ENCODE data around the gene WDR91.
"Not testable (repeated sequence)": the region's sequence is repeated elsewhere in the genome, so short reads cannot be mapped to it uniquely, and the experiment has no call there.

Gene WDR91

DNA sequence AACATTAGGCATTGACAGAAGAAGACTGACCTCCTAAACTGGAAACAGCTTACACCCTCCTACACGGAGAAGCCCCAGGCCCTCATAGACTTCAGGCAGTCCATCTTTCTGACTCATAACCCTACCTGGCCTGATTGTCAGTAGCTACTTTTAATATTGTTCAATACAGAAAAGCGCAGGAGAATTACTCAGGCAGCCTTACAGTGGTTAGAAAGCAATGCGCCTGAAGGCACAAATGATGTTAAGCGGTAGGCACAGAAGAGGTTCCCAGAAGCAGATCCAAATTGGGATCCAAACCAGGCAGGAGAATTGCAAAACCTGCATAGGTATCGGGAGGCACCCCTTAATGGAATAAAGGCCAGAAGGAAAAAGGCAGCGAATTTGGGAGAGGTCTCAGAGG, 35.4 kb downstream of the WDR91 start:
- Mint-ChIP-seq H3K4me3 (no peak overlapping the region), H3K36me3 (ENCODE audit: insufficient read depth) (peaks cover under 1% of the 10 kb centered on the region), H3K27ac (no peak overlapping the region), H3K9me3 (no peaks in the 10 kb centered on the region), H3K27me3 (no peaks in the 10 kb centered on the region), H3K4me1 (ENCODE audit: low read depth in 2 of 2) (peaks cover 4% of the 10 kb centered on the region in 2 donors)
- DNase-seq, result no peak
- ATAC-seq (replicated peaks), result no peak

DNA sequence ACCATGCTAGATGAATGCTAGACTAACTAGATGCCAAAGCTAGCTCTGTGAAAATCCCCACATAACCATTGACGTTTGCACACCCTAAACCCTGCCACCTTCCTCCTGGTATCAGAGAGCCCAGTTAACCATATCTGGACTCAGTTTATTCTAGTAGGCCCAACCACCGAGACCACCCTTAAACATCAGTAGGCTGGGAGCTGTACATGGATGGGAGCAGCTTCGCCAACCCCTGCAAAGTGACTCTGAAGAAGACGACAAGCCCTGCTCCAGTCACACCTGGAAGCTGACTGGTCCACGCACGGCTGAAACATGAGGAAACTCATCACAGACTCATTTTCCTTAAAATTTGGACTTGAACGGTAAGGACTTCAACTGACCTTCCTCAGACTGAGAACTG, 36.4 kb downstream of the WDR91 start:
- ATAC-seq (replicated peaks), result no peak
- Mint-ChIP-seq H3K36me3 (ENCODE audit: insufficient read depth) (peaks cover 5% of the 10 kb centered on the region), H3K9me3 (no peaks in the 10 kb centered on the region), H3K4me1 (ENCODE audit: low read depth in 2 of 2) (peaks cover 7% of the 10 kb centered on the region in 2 donors), H3K27me3 (no peaks in the 10 kb centered on the region), H3K4me3 (no peak overlapping the region), H3K27ac (no peak overlapping the region)
- no peak for DNase-seq

DNA sequence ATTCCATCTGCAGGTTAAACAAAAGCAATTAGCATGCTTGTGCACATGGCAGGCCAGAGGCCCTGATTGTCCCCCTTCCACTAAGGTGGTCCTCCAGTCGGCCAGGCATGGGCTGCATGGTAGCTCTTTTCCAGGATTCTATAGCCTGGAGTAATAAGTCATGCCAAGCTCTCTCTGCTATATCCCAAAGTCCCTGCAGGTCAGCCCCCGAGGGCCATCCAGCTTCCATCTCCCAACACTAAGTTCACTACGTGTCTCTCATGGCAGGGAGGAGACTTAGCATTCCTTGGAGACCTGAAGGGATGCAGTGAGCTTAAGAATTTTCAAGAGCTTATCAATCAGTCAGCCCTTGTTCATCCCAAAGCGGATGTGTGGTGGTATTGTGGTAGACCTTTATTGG, 37.4 kb downstream of the WDR91 start:
- H3K27ac Mint-ChIP-seq; H3K4me3 Mint-ChIP-seq; H3K9me3 Mint-ChIP-seq; DNase-seq; H3K27me3 Mint-ChIP-seq; ATAC-seq (replicated peaks): not testable (repeated sequence)
- H3K36me3 Mint-ChIP-seq (ENCODE audit: insufficient read depth), result peaks cover 15% of the 10 kb centered on the region
- peaks cover 17 to 18% of the 10 kb centered on the region in 2 donors for H3K4me1 Mint-ChIP-seq (ENCODE audit: low read depth in 2 of 2)

DNA sequence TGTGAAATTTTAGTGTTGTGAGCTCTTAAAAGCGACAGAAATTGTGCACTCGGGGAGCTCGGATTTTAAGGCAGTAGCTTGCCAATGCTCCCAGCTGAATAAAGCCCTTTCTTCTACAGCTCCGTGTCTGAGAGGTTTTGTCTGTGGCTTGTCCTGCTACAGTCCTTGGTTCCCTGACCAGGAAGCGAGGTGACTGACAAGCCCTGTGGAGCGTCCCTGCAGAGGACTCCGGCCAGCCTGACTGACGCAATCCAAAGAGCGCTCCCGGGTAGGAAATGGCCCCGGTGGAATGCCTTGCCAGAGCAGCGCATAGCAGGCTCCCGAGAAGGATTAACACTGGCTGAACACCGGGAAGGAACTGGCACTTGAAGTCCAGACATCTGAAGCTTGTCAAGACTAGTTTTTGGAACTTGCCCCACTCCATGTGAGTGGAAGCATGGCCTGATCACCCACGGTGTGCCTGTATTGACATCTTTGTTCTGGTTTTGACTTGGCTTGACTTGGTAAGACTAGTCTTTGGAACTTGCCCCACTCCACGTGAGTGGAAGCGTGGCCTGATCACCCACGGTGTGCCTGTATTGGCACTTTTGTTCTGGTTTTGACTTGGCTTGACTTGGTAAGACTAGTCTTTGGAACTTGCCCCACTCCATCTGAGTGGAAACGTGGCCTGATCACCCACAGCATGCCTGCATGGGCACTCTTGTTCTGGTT, 39.6 kb downstream of the WDR91 start:
- not testable (repeated sequence) for H3K27me3 Mint-ChIP-seq; ATAC-seq (replicated peaks); H3K9me3 Mint-ChIP-seq; DNase-seq
- peaks cover 34 to 35% of the 10 kb centered on the region in 2 donors for H3K4me1 Mint-ChIP-seq (ENCODE audit: low read depth in 2 of 2)
- peaks cover 34% of the 10 kb centered on the region for H3K36me3 Mint-ChIP-seq (ENCODE audit: insufficient read depth)
- peak overlapping the region; percentile 88 to 94 for H3K4me3 Mint-ChIP-seq
- peak overlapping the region; percentile 96 for H3K27ac Mint-ChIP-seq

DNA sequence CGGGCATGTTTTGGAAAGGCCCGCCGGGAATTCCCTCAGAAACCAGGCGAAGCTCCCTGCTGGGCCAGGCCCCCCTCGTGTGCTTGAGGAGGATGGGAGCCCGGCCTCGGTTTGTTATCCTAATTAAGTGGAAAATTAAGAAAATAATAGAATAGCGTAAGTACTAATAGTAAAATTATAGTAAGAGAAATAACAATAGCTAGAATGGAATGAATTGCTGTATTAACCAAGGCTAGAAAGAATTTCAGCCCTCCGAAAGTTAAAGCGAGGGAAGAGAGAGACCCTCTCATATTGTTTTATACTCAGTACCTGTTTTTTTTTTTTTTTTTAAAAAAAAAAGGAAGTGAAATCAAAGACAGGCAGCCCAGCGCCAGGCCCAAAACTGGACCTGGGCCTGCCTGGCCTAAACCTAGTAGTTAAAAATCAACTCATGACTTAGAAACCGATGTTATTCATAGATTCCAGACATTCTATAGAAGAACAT, 40.3 kb downstream of the WDR91 start:
- peak overlapping the region; percentile 96 for H3K27ac Mint-ChIP-seq
- peaks cover 39% of the 10 kb centered on the region for H3K36me3 Mint-ChIP-seq (ENCODE audit: insufficient read depth)
- DNase-seq; H3K9me3 Mint-ChIP-seq; ATAC-seq (replicated peaks); H3K27me3 Mint-ChIP-seq: not testable (repeated sequence)
- peaks cover 34 to 39% of the 10 kb centered on the region in 2 donors for H3K4me1 Mint-ChIP-seq (ENCODE audit: low read depth in 2 of 2)
- peak overlapping the region; percentile 88 to 94 for H3K4me3 Mint-ChIP-seq

DNA sequence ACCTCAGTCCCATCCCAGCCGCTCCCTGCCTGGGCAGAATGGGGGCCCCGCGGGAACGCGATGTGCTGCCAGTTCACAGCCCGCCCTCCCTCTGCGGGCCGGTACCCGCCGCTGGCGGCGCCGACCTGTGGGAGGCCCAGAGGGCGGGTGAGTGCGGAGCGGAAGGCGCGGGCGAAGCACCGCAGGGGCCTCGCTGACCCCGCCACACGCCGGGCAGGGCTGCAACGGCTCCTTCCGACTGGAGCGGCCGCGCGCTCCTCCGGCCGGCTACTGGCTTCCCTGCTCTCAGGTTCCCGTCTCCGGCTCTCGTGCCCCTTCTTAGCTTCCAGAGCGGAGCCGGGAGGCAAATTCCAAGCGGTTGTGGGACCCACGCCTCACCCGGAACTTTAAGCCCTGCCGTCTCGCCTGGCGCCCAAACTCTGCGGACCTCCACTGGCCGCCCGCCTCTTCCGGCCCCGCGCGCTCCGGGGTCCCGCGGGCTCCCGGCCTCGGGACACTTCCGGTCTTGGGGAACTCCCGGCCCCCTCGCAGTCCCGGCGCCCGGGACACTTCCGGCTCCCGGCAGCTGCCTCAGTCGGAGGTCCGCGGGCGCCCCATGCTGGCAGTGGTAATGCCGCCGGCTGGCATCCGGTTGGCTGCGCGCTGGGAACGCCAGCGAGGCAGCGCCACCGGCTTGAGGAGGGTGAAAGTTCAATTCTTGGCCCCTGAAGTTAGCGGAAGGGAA, 40.9 kb downstream of the WDR91 start, which contains the start of gene CYREN:
Gene CYREN (minus strand): TSS at position 434 of the 724 bp plus-strand sequence. CDS start 1,785 bp downstream, outside the sequence.
- H3K27me3 Mint-ChIP-seq, result no peaks in the 10 kb centered on the region
- peaks cover 45% of the 10 kb centered on the region for H3K36me3 Mint-ChIP-seq (ENCODE audit: insufficient read depth)
- H3K27ac Mint-ChIP-seq, result peak within 1 kb of the TSS; percentile 96
- H3K4me1 Mint-ChIP-seq (ENCODE audit: low read depth in 2 of 2), result peaks cover 34 to 39% of the 10 kb centered on the region in 2 donors
- H3K9me3 Mint-ChIP-seq, result no peaks in the 10 kb centered on the region
- DNase-seq, result peak; percentile 81 to 85 (median 82)
- H3K4me3 Mint-ChIP-seq, result peak within 1 kb of the TSS; percentile 88 to 94
- ATAC-seq (replicated peaks), result peak; percentile 76

DNA sequence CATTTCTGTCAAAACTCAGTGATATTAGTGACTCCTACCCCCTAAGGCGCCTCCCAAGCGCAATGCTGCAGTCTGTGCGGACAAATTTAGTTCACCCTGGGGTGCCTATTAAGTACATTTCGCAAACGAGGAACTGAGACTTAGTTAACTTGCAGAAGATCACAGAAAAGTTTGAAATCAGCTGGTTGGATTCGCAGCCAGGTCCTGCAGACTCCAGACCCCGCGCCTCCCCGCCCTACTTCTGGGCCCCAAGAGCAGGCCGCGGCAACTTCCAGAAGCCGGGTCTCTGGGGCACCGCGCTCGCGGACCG, 41.4 kb downstream of the WDR91 start:
- peak overlapping the region; percentile 88 to 94 for H3K4me3 Mint-ChIP-seq
- peak overlapping the region; percentile 96 for H3K27ac Mint-ChIP-seq
- no peak for ATAC-seq (replicated peaks)
- peaks cover 37 to 39% of the 10 kb centered on the region in 2 donors for H3K4me1 Mint-ChIP-seq (ENCODE audit: low read depth in 2 of 2)
- H3K9me3 Mint-ChIP-seq, result no peaks in the 10 kb centered on the region
- H3K27me3 Mint-ChIP-seq, result no peaks in the 10 kb centered on the region
- no peak for DNase-seq
- peaks cover 49% of the 10 kb centered on the region for H3K36me3 Mint-ChIP-seq (ENCODE audit: insufficient read depth)

DNA sequence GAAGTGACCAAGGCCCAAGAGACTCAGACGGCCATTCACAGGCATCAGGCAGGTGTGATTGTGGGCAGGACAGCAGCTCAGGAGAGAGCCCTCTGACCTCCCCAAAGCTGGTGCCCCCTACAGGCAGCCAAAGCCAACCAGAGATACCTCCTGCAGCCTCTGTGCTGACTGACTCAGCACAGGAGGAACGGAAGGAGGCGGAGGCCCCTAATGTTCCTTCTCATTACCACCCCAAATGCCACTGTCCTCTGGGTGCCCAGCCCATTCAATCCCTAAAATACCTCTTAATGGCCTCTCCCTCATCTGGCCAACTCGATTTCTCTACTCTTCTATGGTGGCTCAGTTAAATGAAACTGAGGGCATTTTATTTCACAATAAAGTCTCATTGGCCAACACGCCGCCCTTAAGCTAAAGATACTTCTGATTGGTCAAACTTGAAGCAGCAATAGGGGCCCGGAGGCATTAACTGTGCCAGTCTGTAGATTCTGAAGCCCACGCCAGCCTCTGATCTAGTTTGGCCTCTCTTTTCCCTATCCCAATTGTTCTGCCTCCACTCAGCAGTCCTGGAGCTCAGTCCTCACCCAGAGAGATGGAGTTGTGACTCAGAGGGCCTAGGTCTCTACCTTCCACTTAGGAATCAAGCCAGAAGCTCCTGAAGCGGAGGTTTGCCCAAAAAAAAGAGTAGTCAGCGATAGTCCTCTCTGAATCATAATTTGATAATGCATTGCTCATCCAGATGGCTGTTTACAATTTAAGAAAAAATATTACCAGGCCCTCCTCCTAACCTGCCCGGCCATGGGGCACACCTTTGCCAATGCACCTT, 42.0 kb downstream of the WDR91 start:
- peaks cover 37 to 39% of the 10 kb centered on the region in 2 donors for H3K4me1 Mint-ChIP-seq (ENCODE audit: low read depth in 2 of 2)
- no peaks in the 10 kb centered on the region for H3K27me3 Mint-ChIP-seq
- no peaks in the 10 kb centered on the region for H3K9me3 Mint-ChIP-seq
- ATAC-seq (replicated peaks) (peak; percentile 34), DNase-seq (peak; percentile 40 to 44 (median 44))
- H3K4me3 Mint-ChIP-seq, result peak overlapping the region; percentile 88 to 94
- peaks cover 51% of the 10 kb centered on the region for H3K36me3 Mint-ChIP-seq (ENCODE audit: insufficient read depth)
- peak overlapping the region; percentile 96 for H3K27ac Mint-ChIP-seq

DNA sequence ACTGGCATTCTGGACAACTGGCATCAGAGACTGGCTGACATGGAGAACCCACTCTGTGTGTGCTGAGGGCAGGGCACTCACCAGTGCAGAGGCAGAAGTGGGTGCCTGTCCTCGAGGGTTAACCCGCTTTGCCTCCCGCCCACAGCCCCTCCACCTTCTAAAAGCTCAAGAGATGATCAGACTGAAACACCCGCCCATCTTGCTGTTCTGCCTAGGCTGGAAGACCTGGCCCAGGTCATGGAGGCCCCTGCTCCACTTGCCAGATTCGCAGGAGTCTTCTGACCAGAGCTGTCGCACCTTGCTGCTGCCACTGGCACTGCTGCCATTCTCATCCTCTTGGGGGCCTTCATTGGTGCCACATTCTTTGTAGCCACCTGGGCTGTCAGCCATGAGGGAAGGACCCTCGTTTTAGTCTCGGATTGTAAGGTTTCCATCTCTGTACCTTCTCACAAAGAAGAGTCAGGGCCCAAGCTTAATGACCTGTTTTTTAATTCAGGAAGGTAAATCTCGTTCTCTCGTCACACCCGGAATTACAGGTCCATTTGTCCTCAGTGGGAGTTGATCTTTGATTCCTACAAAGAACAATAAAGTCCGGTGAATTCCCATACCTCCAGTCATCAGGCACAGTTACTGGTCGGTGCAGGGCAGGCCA, 42.7 kb downstream of the WDR91 start:
- Mint-ChIP-seq H3K36me3 (ENCODE audit: insufficient read depth) (peaks cover 57% of the 10 kb centered on the region), H3K4me1 (ENCODE audit: low read depth in 2 of 2) (peaks cover 41 to 45% of the 10 kb centered on the region in 2 donors), H3K9me3 (no peaks in the 10 kb centered on the region), H3K27ac (peak overlapping the region; percentile 96), H3K27me3 (no peaks in the 10 kb centered on the region), H3K4me3 (peak overlapping the region; percentile 88 to 94)
- no peak for ATAC-seq (replicated peaks)
- no peak for DNase-seq

DNA sequence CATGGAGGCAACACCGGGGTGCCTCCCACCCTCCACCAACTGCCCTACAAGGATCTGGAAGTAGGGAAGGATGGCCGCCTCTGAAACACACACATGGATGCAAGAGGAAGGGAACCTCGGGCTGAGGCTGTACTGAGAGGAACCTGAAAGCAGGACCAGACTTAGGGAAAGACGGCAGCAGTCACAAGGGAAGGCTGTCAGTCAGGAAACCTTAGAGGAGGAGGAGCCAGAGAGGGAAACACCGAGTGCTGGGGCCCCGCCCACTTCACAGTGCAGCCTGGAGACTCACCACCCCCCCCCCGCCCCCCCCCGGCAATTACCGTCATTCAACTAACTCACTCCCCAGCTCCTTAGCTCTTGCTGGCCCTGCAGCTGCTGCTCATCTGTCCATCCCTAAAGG, 43.3 kb downstream of the WDR91 start:
- Mint-ChIP-seq H3K36me3 (ENCODE audit: insufficient read depth) (peaks cover 60% of the 10 kb centered on the region), H3K27ac (peak overlapping the region; percentile 96), H3K27me3 (no peaks in the 10 kb centered on the region), H3K9me3 (no peaks in the 10 kb centered on the region), H3K4me3 (peak overlapping the region; percentile 88 to 94), H3K4me1 (ENCODE audit: low read depth in 2 of 2) (peaks cover 41 to 45% of the 10 kb centered on the region in 2 donors)
- DNase-seq (no peak), ATAC-seq (replicated peaks) (no peak)

DNA sequence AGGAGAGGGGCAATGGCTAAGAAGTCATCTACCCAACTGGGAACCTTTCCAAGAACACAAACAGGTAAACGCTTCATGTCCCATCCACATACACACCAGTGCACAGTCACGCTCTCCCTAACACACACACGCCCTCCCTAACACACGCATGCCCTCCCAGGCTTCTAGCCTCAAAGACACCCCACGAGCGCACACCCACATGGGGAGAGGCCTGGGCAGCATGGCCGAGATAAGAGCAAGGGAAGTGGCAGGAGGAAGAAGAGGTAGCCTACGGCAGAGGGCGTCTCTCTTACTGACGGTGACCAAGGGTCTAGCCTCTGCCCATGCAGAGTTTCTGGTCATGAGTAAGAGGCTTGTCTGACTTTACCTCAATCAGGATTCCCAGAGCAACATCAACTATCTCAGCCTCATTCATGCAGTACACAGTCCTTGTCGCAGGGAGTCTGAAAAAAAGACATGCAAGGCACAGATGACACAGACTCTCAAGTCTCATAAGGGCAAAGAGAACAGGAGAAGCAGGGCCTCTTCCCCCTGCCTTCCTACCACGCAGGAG, 43.9 kb downstream of the WDR91 start:
- Mint-ChIP-seq H3K4me1 (ENCODE audit: low read depth in 2 of 2) (peaks cover 44 to 45% of the 10 kb centered on the region in 2 donors), H3K36me3 (ENCODE audit: insufficient read depth) (peaks cover 60% of the 10 kb centered on the region), H3K27ac (peak overlapping the region; percentile 96), H3K9me3 (no peaks in the 10 kb centered on the region), H3K27me3 (no peaks in the 10 kb centered on the region), H3K4me3 (peak overlapping the region; percentile 12 to 49)
- ATAC-seq (replicated peaks) (no peak), DNase-seq (no peak)

DNA sequence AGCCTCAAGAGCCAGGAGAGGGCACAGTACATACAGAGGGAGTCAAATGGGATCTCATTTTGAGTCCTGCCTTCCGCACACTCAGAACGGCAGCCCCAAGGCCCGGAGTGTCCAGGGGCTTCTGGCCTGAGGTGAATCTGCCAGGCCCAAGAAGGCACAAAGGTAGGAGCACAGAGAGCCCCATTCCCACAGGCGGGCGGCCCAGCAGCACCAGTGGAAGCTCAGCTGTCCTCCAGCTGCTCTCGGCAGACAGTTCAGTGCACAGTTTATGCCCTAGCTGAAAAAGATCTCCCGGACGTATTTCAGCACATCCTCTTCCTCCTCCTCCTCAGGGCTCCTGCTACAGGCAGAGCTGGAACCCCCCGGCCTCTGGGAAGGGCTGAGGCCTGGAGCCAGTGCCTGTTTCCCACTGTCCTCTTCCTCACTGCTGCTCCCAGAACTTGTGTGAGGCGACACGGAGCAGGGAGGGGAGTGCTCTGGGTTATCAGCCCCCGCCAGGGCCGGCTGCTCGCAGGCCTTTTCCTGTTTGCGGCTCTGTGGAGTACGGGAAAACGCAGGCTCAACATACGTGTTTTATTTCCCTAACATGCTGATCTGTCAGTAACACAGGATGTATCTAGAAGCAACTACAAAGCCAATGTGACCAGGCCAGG, 44.9 kb downstream of the WDR91 start:
- ATAC-seq (replicated peaks) (no peak), DNase-seq (no peak)
- Mint-ChIP-seq H3K27ac (peak overlapping the region; percentile 71 to 96), H3K4me1 (ENCODE audit: low read depth in 2 of 2) (peaks cover 49 to 50% of the 10 kb centered on the region in 2 donors), H3K9me3 (no peaks in the 10 kb centered on the region), H3K27me3 (no peaks in the 10 kb centered on the region), H3K36me3 (ENCODE audit: insufficient read depth) (peaks cover 67% of the 10 kb centered on the region), H3K4me3 (no peak overlapping the region)
